HFFc6 (cell line): ENCODE results near the gene PAGR1. TPM values are rescaled to one million over a fixed set of nuclear protein-coding genes. Genes with fewer than 3 reads are reported as not detected.
"Not testable (repeated sequence)": the region's sequence is repeated elsewhere in the genome, so short reads cannot be mapped to it uniquely, and the experiment has no call there.

Experiments
- DNase-seq: peaks from one replicate; pipeline ENCODE4 v3.0.0-alpha.2; 2018
- H3K27ac Mint-ChIP-seq: 2 replicates; pipeline ENCODE4 v1.8.0; 2020; ENCODE audit warnings: mild to moderate bottlenecking, mixed read lengths
- H3K27me3 Mint-ChIP-seq: 2 replicates; pipeline ENCODE4 v1.8.0; 2021; ENCODE audit warnings: mild to moderate bottlenecking, moderate library complexity, mixed read lengths; ENCODE audit not compliant: insufficient read depth
- H3K36me3 Mint-ChIP-seq: 2 replicates; pipeline ENCODE4 v1.8.0; 2021; ENCODE audit warnings: low read depth, mixed read lengths
- H3K4me1 Mint-ChIP-seq: 2 replicates; pipeline ENCODE4 v1.8.0; 2020; ENCODE audit warnings: low read depth, mixed read lengths
- H3K4me3 Mint-ChIP-seq: 2 replicates; pipeline ENCODE4 v1.8.0; 2020; ENCODE audit warnings: mild to moderate bottlenecking, moderate library complexity, mixed read lengths
- H3K9me3 Mint-ChIP-seq: 2 replicates; pipeline ENCODE4 v1.8.0; 2020; ENCODE audit warnings: mild to moderate bottlenecking, mixed read lengths
- CTCF ChIP-seq: fragments of 200-600 bp; sonication (generic); IDR thresholded peaks from 2 replicates; pipeline ENCODE4 v1.5.0; 2021; ENCODE audit warnings: antibody characterized with exemption, mild to moderate bottlenecking
- total RNA-seq, 6 experiments: library from RNA; stranded (reverse); fragmentation: NEBNext Ultra II Directional; extraction: Animal tissue kit (Norgen Biotek cat#: 25700); gene quantifications; 2 replicates in 1 of 6; 3 replicates in 5 of 6; pipeline ENCODE4 v1.2.3, GENCODE V29; 2021

PAGR1 gene
- total RNA-seq, 6 experiments from 2014 or later: 12.9 to 19.2 (median 17.7) TPM

GRCh38 chr16:29790949-29791844 is 24.8 kb upstream of the PAGR1 start:
- no peaks in the 10 kb centered on the region for H3K27me3 Mint-ChIP-seq
- peak overlapping the region; percentile 92 for H3K27ac Mint-ChIP-seq
- H3K9me3 Mint-ChIP-seq: no peaks in the 10 kb centered on the region
- TF ChIP-seq CTCF: no peak
- no peak for DNase-seq
- H3K36me3 Mint-ChIP-seq: peaks cover 6% of the 10 kb centered on the region; the same call in 1 of the 2 replicates
- peaks cover 28% of the 10 kb centered on the region for H3K4me1 Mint-ChIP-seq
- peak overlapping the region; percentile 99 for H3K4me3 Mint-ChIP-seq

GRCh38 chr16:29791845-29792807 is 23.8 kb upstream of the PAGR1 start:
- H3K4me1 Mint-ChIP-seq: peaks cover 28% of the 10 kb centered on the region
- no peak for DNase-seq
- TF ChIP-seq CTCF: no peak
- no peaks in the 10 kb centered on the region for H3K27me3 Mint-ChIP-seq
- H3K27ac Mint-ChIP-seq: peak overlapping the region; percentile 92
- no peaks in the 10 kb centered on the region for H3K9me3 Mint-ChIP-seq
- H3K36me3 Mint-ChIP-seq: peaks cover 11% of the 10 kb centered on the region; the same call in 1 of the 2 replicates
- peak overlapping the region; percentile 99 for H3K4me3 Mint-ChIP-seq

DNA sequence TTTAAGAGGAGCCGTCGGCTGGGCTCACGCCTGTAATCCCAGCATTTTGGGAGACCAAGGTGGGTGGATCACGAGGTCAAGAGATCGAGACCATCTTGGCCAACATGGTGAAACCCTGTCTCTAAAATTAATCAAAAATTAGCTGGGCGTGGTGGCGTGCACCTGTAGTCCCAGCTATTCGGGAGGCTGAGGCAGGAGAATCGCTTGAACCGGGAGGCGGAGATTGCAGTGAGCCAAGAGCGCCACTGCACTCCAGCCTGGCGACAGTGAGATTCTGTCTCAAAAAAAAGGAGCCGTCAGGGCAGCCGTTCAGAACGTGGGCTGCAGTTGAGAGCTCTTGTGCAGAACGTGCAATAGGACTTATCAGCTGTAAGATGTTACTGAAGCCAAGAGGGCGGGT is 22.8 kb upstream of the PAGR1 start:
- peak overlapping the region; percentile 99; the same call in 1 of the 2 replicates for H3K4me3 Mint-ChIP-seq
- not testable (repeated sequence) for H3K9me3 Mint-ChIP-seq, DNase-seq, H3K27me3 Mint-ChIP-seq
- peaks cover 13% of the 10 kb centered on the region; the same call in 1 of the 2 replicates for H3K36me3 Mint-ChIP-seq
- H3K27ac Mint-ChIP-seq: peak overlapping the region; percentile 92; the same call in 1 of the 2 replicates
- peaks cover 28% of the 10 kb centered on the region for H3K4me1 Mint-ChIP-seq

GRCh38 chr16:29794231-29794710 is 21.7 kb upstream of the PAGR1 start:
- no peak for TF ChIP-seq CTCF
- no peak overlapping the region for H3K27ac Mint-ChIP-seq
- DNase-seq: no peak
- peaks cover 28% of the 10 kb centered on the region for H3K4me1 Mint-ChIP-seq
- peaks cover 13% of the 10 kb centered on the region; the same call in 1 of the 2 replicates for H3K36me3 Mint-ChIP-seq
- H3K4me3 Mint-ChIP-seq: no peak overlapping the region
- H3K27me3 Mint-ChIP-seq: no peaks in the 10 kb centered on the region
- H3K9me3 Mint-ChIP-seq: no peaks in the 10 kb centered on the region

DNA sequence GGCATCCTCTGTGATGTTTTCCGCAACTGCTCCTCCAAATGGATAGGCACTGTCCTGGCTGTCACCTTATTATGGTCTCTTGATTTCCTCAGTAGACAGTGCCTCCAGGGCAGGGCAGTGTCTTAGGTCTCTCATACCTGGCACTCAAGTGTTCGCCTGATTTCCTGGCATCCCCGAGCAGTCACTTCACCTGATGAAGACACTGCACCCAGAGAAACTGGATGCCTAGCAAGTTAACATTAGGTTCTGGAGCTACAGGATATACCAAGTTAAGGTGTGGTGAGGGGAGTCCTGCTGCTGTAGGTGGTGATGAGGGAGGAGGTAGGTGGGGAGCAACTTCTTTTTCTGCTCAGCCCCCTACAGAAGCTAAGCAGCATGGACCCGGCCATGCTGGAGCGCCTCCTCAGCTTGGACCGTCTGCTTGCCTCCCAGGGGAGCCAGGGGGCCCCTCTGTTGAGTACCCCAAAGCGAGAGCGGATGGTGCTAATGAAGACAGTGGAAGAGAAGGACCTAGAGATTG is 13.5 kb upstream of the PAGR1 start:
- no peak overlapping the region for H3K4me3 Mint-ChIP-seq
- no peaks in the 10 kb centered on the region; the same call in 1 of the 2 replicates for H3K27me3 Mint-ChIP-seq
- peaks cover 5% of the 10 kb centered on the region; the same call in 1 of the 2 replicates for H3K36me3 Mint-ChIP-seq
- peaks cover 26% of the 10 kb centered on the region for H3K4me1 Mint-ChIP-seq
- no peaks in the 10 kb centered on the region for H3K9me3 Mint-ChIP-seq
- peak overlapping the region; percentile 37 for H3K27ac Mint-ChIP-seq
- DNase-seq: no peak
- no peak for TF ChIP-seq CTCF
